Dermis blood vessel endothelial cell (primary cell): ENCODE data around the gene SLC16A4. TPM values are rescaled to one million over a fixed set of nuclear protein-coding genes. Genes with fewer than 3 reads are reported as not detected.

Experiments
- DNase-seq: peaks from one replicate; pipeline ENCODE4 v3.0.0; 2010
- total RNA-seq: library from RNA; depleted of rRNA; stranded (reverse); fragments of >200 nt; gene quantifications from 2 replicates; pipeline ENCODE4 v1.2.3, GENCODE V29; 2014

Gene SLC16A4
- total RNA-seq, 1 donor from 2014 or later: 1.7 TPM

DNA sequence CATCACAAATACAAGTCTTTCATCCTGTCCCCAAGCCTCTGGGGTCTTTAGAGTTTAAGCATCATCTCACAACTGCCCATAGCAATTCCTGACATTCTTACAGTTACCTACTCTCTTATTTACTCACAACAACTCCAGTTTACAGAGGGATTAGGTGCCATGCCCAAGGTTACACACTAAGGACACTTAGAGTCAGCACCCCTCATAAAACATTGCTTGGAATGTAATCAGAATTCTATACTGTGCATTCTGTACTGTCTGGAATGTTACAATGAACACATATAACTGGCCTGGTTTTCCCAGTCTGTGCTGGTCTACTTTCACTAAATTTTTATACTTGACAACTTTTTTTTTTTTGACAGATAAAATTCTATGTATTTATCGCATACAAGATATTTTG, 66.2 kb downstream of the SLC16A4 start:
- DNase-seq: no peak

DNA sequence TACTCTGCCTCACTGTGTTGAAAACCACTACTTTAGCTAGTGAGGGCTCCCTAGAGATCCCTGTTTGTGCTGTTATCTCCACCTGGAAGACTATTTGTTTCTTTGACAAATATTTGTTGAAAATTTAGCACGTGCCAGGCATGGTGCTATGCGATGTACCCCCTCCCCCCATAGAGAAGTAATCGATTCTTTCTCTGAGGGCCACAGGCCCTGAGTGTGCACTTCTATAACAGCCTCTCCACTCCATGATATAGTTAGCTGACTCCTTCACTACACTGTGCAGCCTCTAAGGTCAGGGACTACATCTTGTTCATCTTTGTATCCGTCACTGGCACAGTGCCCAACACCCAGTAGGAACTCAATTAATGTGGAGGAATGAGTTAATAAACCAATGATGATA, 69.0 kb downstream of the SLC16A4 start:
- DNase-seq: no peak

DNA sequence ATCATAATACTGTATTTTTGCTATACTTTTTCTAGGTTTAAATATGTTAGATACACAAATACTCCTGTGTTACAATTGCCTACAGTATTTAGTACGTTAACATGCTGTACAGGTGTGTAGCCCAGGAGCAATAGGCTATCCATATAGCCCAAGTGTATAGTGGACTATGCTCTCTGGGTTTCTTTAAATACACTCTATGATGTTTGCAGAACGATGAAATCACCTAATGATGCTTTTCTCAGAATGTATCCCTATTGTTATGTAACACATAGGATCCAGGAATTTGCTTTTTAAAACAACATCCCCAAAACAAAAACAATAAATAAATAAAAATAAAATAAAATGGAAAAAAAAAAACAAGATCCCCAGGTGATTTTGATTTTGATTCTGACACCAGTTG, 69.8 kb downstream of the SLC16A4 start:
- no peak for DNase-seq

DNA sequence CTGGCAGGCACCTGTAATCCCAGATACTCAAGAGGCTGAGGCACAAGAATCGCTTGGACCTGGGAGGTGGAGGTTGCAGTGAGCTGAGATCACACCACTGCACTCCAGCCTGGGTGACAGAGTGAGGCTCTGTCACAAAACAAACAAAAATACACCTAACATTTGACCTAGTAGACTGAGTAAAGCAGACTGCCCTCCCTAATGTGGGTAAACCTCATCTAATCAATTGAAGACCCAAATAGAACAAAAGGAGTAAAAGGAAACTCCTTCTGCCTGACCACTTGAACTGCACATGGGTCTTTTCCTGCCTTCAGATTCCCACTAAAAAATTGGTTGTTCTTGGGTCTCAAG, 70.7 kb downstream of the SLC16A4 start:
- no peak for DNase-seq

DNA sequence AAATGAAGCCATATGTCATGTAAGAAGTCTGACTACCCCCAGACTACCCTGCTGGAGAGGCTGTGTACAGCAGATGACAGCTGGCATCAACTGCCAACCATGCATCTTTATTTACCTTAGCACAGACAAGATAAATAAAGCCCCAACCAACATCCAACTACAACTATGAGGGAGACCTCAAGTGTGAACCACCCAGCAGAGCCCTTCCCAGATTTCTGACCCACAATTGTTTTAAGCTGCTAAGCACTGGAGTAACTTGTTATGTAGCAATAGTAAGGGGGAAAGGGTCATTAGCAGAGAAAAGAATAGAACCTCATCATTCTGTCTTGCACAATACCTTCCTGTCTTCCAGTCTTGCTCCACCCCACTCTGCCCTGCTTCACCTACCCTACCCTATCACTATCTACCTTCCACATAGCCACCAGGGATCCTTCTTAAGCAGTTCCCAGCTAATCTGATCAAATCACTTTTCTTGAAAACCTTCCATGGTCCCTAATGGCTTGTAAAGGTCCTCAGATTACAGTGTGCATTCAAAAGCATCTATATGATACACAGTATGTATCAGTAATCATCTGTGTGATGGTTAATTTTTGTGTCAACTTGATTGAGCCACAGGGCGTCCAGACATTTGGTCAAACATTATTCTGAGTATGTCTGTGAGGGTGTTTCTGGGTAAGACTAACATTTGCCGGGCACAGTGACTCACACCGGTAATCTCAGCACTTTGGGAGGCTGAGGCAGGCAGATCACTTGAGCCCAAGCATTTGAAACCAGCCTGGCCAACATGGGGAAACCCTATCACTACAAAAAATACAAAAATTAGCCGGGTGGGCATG, 71.3 kb downstream of the SLC16A4 start:
- DNase-seq: no peak

DNA sequence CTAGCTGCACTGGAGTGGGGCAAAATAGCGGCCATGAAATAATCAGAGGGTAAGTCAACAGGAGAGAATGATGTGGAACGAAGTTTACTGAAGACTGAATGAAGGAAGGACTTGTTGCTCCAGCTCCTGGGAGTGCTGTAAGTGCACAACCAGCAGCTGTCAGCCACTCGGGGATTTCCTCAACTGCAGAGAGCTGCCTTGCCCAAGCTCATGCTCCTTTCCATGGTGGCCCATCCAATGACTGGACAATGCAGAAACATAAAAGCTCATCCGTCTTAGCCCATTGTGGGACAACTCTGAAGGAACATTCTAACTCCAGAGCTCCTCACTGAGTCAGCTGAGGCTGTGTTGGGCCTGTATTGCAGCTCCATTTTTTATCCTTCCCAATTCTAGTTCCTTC, 72.8 kb downstream of the SLC16A4 start:
- no peak for DNase-seq

DNA sequence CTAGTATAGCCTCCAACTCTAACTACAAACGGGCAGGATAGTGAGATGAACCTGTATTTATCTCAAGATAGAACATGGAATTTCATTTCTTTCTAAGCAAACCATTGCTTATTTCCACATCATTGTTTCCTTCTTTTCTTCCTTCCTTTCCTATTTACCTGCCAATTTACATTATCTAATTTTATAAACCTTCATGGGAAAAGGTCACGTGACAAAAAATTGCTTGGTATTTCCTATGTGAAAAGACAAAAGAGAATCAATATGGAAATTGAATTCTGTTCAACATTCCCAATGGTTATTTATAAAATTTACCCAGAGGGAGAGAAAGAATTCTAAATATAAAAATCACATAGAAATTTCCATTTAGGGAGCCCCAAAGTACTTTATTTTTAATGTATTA, 74.1 kb downstream of the SLC16A4 start:
- DNase-seq: no peak

Other genes with a start within 250 kb of the SLC16A4 start
- gene SLC6A17, start 240.5 kb downstream of the SLC16A4 start, total RNA-seq: 0.51 and 0.84 TPM in 2 replicates
- 5.1 and 5.8 TPM in 2 replicates for gene KCNC4, start 180.7 kb downstream of the SLC16A4 start, total RNA-seq
- gene RBM15, start 51.6 kb downstream of the SLC16A4 start, total RNA-seq: 43.1 and 43.3 TPM in 2 replicates
- gene LAMTOR5, start 16.7 kb upstream of the SLC16A4 start, total RNA-seq: 24.6 and 61.4 TPM in 2 replicates
- 0.09 TPM in 1 of 2 replicates, not detected in the other for gene PROK1, start 60.1 kb upstream of the SLC16A4 start, total RNA-seq
- gene KCNA10, start 128.1 kb upstream of the SLC16A4 start, total RNA-seq: not detected in 2 replicates
- gene KCNA2, start 215.3 kb upstream of the SLC16A4 start, total RNA-seq: not detected in 2 replicates